Stimulated activated CD8-positive, alpha-beta memory T cell treated with anti-CD3 and anti-CD28 coated beads, Interleukin-15, amount 100 ng/mL, for 1 hour (primary cell): Measurements from ENCODE around the gene KCTD13.
"Not testable (repeated sequence)": the region's sequence is repeated elsewhere in the genome, so short reads cannot be mapped to it uniquely, and the experiment has no call there.

Experiments used
- DNase-seq: peaks from one replicate; pipeline ENCODE4 v3.0.0-alpha.2; 2020; ENCODE audit warnings: low read depth

The KCTD13 gene

DNA sequence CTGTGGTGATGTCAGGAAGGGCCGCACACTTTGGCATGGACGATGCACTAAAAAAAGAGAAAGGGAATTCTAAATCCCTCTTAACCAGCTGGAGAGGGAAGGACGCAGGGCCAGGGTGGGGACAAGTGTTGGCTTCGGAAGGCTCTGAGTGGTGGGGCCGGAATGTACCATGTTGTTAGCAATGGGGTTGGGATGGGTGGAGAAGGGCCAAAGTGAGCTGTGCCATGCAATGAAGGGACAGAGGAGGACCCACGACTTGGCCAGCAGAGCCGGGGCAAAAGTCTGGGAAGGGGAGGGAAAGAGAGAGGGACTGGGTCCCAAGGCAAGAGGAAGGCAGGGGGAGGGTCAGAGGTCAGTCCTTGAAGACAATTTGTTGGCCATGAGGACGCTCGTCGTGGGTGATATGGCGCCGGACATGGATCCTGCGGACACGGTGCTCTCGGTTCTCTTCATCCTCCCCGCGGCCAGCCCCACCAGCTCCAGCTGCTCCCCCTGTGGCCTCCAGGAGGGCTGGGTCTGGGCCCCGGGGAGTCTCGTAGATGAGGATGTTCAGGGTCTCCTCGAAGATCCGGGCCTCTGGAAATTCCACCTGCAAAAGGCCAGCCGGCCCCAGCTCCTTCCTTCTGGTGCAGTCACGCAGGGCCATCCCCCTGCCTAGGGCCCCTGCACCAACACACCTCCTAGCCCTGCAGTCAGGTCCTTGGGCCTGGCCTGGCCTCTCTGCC, 19.3 kb downstream of the KCTD13 start:
- DNase-seq, result no peak

GRCh38 chr16:29905668-29906067, 20.4 kb downstream of the KCTD13 start:
- DNase-seq, result no peak

- no peak for DNase-seq
Observed at GRCh38 chr16:29904947-29905346, 21.1 kb downstream of the KCTD13 start.

DNA sequence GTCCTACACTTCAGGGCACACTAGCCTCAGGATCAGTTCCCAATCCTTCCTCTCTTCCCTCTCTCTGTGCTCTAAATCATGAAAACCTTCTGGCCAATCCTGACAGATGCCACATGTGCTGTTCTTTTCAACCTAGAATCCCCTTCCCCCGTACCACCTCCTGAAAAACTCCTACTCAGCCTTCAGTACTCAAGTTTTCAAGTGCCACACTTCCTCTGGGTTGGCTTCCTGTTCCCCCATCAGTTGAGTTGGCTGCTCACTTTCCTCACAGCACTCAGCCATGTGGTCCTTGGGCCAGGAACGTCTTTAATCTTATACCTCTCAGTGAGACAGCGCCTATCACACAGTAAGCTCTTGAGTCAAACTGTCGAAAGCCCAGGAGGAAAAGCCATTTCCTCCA, 22.4 kb downstream of the KCTD13 start:
- DNase-seq, result no peak

DNA sequence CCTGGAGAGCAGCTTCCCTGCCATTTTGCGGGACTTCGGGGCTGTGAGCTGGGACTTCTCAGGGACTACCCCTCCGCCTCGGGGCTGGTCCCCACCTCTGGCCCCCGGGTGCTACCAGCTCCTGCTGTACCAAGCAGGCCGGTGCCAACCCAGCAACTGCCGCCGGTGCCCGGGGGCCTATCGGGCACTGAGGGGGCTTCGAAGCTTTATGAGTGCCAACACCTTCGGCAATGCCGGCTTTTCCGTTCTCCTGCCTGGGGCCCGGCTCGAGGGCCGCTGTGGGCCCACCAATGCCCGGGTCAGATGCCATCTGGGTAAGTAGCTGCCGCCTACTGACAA, 24.4 kb downstream of the KCTD13 start:
- no peak for DNase-seq

DNA sequence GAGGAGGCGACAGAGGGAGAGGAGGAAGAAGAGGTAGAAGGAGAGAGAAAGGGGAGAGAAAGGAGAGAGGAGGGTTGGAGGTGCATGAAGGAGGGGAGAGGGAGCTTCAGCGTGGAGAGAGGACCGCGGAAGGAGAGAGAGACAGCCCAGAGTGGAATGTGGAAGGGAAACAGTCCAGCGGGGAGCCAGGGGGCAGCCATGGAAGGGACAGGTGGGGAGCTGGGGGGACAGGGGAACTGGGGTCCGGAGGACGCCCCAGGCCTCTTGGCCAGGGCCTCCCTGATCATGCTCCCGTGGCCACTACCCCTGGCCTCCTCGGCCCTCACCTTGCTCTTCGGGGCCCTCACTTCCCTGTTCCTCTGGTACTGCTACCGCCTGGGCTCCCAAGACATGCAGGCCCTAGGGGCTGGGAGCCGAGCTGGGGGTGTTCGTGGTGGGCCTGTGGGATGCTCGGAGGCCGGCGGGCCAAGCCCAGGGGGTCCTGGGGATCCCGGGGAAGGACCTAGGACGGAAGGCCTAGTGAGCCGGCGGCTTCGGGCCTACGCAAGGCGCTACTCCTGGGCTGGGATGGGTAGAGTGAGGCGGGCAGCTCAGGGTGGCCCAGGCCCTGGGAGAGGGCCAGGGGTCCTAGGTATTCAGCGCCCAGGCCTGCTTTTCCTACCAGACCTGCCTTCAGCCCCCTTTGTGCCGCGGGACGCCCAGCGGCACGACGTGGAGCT, 25.0 kb downstream of the KCTD13 start:
- DNase-seq, result no peak

- no peak for DNase-seq
Observed at GRCh38 chr16:29900102-29900887, 25.7 kb downstream of the KCTD13 start, which contains the start of gene ASPHD1. Gene ASPHD1 (plus strand): TSS chr16:29900488. CDS start chr16:29900972, 484 bp downstream.

- peak; percentile 61 for DNase-seq
Observed at GRCh38 chr16:29899516-29900101, 26.4 kb downstream of the KCTD13 start, which contains the start of gene SEZ6L2. Gene SEZ6L2 (minus strand): TSS chr16:29899550. CDS start chr16:29899019, 531 bp downstream.

DNA sequence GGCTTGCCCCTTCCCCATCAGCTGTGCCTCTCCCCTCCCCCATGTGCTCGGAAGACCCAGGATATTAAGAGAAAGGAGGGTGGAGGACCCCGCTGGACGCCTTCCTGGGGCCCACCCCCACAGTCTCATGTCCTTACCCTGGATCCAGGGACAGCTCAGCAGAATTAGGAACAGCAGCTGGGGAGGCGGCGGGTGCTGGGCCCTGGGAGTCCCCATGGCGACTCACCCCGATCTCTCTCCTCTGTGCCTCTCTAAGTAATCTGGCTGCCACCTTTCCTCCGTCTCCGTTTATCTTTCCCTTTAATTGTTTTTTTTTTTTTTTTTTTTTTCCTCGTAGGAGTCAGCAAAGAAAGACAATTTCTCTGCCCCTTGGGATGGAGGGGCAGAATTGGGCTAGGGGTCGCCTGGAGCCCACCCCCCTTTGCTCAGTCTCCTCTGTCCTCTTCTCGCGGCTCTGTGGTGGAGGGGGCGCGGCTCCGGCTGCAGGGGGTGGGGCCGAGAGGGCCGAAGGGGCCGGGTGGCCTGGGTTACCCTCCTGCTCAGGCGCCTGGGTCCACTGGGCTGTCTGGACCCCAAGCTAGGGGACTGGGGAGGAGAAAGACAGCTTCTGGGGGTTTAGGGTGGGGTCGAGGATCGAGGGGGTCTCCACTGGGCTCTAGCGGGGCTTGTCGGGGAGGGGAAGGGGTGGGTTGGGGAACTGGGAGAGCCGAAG, 27.1 kb downstream of the KCTD13 start:
- no peak for DNase-seq

GRCh38 chr16:29898135-29898803, 27.8 kb downstream of the KCTD13 start:
- DNase-seq, result no peak

- DNase-seq, result no peak
Observed at GRCh38 chr16:29897333-29897732, 28.7 kb downstream of the KCTD13 start.

DNA sequence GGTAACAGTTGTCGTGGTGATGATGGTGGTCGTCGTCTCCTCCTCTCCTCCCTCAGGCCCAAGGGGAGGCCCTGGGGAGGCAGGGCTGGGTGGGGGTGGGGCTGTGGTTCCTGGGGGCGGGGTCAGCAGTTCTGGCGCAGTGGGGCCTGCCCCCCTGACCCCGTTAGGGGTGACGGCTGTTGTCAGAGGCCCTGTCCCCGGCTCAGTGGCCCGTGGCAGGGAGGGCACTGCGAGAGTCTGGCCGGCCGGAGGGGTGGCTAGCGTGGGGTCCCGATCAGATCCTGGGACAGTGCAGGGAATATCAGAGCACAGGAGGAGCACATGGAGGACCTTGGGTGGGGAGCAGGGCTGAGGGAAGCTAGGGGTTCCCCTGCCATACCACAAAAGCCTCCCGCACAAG, 29.2 kb downstream of the KCTD13 start:
- no peak for DNase-seq

DNA sequence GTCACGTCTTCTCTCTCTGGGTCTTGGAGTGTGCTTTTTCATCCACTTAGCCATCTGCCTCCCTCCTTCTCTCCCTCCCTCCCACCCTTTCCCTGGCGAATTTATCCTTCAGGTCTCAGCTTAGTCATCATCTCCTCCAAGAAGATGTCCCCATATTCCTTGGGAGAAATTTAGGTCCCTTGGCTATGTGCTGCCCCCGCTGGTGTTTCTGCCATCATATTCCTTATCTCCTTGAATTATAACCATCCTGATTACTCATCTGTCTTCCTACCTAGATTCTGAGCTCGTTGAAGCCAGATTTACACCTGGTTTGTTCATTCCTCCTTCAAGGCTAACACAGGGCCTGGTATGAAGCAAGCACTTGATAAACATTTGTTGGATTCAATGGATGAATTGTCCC, 31.7 kb downstream of the KCTD13 start:
- no peak for DNase-seq

DNA sequence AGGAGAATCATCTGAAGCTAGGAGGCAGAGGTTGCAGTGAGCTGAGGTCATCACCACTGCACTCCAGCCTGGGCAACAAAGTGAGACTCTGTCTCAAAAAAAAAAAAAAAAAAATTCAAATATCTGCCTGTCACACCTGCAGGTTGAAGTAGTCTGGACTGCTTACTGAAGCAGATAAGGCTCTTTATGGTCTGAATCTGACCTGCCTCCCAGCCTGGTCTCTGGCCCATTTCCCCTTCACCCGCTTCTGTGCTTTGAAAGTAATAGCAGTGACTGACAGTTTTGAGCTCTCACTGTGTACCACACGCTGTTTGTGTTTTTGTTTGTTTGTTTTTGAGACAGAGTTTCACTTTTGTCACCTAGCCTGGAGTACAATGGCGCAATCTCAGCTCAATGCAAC, 32.5 kb downstream of the KCTD13 start:
- no peak for DNase-seq

- no peak for DNase-seq
Observed at GRCh38 chr16:29892458-29892813, 33.6 kb downstream of the KCTD13 start.

GRCh38 chr16:29891525-29892457, 34.2 kb downstream of the KCTD13 start:
- DNase-seq, result no peak

DNA sequence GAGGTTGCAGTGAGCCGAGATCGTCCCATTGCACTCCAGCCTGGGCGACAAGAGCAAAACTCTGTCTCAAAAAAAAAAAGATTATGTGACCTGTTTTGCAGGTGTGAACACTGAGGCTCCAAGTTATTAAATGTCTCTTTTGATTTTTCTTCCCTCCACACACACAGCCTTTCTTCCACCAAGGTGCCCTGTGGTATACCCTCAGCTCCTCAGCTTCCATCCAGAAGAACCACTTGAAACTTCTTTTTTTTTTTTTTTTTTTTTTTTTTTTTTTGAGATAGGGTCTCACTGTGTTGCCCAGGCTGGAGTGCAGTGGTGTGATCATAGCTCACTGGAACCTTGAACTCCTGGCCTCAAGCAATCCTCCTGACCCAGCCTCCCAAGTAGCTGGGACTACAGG, 36.7 kb downstream of the KCTD13 start:
- not testable (repeated sequence) for DNase-seq

- DNase-seq, result no peak
Observed at GRCh38 chr16:29883987-29884386, 42.0 kb downstream of the KCTD13 start.

DNA sequence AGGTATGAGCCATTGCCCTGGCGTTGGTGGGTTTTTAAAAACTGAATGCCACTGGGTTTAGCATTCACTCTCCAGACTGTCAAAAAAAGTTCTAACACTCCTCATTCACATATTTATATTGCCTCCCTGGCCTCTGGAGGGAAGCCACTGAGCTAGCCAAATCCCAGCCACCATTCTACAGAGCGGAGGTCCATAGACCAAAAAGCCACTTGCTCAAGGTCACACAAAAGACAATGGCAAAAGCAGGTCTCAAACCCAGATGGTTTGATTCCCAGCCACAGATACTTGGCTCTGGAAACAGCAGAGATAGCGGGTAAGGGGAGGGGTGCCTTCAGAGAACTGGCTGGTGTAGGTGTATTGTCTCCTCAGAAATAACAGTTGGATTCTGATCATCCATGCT, 45.0 kb downstream of the KCTD13 start:
- no peak for DNase-seq

DNA sequence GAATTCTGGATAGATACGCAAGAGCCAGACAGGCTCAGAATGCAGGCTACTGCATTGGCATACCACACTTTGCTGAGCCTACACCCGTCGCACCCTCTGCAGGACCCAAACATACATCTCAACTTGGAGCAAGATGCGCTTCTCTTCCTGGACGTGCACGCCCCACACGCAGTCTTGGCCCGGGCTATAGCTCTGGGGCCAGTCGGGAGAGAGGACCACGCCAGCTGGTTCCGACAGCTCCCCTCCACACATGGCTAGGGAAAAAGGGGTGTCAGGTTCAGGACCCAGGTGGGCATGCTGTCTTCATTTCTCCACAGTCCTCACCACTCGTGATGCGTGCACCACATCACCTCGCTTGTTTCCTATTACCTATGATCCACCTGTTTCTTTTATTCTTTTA, 47.9 kb downstream of the KCTD13 start:
- DNase-seq, result no peak
